IMR-90 (cell line): ENCODE measurements around the gene KCTD20. TPM values are rescaled to one million over a fixed set of nuclear protein-coding genes. Genes with fewer than 3 reads are reported as not detected.

Experiments used
- ATAC-seq: fragments of 200-7000 bp; cut with Tn5 transposase; 2 replicates; pipeline ENCODE4 v1.9.1; 2020; ENCODE audit warnings: low read depth, mild to moderate bottlenecking, moderate library complexity
- BruUV-seq: library from RNA; stranded (reverse); fragments of 400-500 nt; replicated peaks from 2 replicates; lab custom pipeline; 2021; lab: Mats Ljungman, UMichigan
- CTCF ChIA-PET: fragments of 300-600 bp; formaldehyde crosslinking; extraction: SDS; loops from one replicate; lab custom pipeline; 2021; ENCODE audit warnings: antibody characterized with exemption; lab: Yijun Ruan, JAX
- POLR2A ChIA-PET: fragments of 300-600 bp; sonication (Branson Sonifier 250); formaldehyde crosslinking; loops from one replicate; lab custom pipeline; 2022; ENCODE audit warnings: antibody characterized with exemption; ENCODE audit not compliant: unreplicated experiment; lab: Charles Lee
- DNase-seq: peaks from one replicate; pipeline ENCODE4 v3.0.0; 2013
- H2AFZ ChIP-seq: replicated peaks from 2 replicates; pipeline ENCODE3; 2013; ENCODE audit warnings: low read length, mild to moderate bottlenecking; ENCODE audit not compliant: poor library complexity
- H2AK5ac ChIP-seq: 2 replicates; pipeline ENCODE4 v1.6.1; 2013; ENCODE audit warnings: low read depth, low read length, inconsistent platforms
- H2AK9ac ChIP-seq: replicated peaks from 2 replicates; pipeline ENCODE3; 2013; ENCODE audit warnings: mild to moderate bottlenecking, low read depth, low read length, moderate library complexity; ENCODE audit not compliant: poor library complexity
- H2BK120ac ChIP-seq: 2 replicates; pipeline ENCODE4 v1.6.1; 2013; ENCODE audit warnings: low read depth, low read length, inconsistent platforms
- H2BK15ac ChIP-seq: 3 replicates; pipeline ENCODE4 v1.6.1; 2013; ENCODE audit warnings: low read depth, low read length, inconsistent platforms
- H2BK20ac ChIP-seq: 2 replicates; pipeline ENCODE4 v1.6.1; 2013; ENCODE audit warnings: low read depth, mild to moderate bottlenecking, inconsistent platforms, low read length, moderate library complexity
- H2BK5ac ChIP-seq: 2 replicates; pipeline ENCODE4 v1.6.1; 2013; ENCODE audit warnings: mild to moderate bottlenecking, low read depth, low read length, inconsistent platforms; ENCODE audit not compliant: poor library complexity, severe bottlenecking
- H3K14ac ChIP-seq: replicated peaks from 2 replicates; pipeline ENCODE4 v1.6.1; 2013; ENCODE audit warnings: low read depth, low read length, inconsistent platforms
- H3K18ac ChIP-seq: 2 replicates; pipeline ENCODE4 v1.6.1; 2013; ENCODE audit warnings: low read depth, low read length, control low read depth
- H3K23ac ChIP-seq: 2 replicates; pipeline ENCODE4 v1.6.1; 2013; ENCODE audit warnings: low read depth, low read length, inconsistent platforms
- H3K27ac ChIP-seq: 2 replicates; pipeline ENCODE4 v1.5.1; 2013; ENCODE audit warnings: mild to moderate bottlenecking, control low read depth, low read length; ENCODE audit not compliant: insufficient read depth
- H3K27me3 ChIP-seq: 2 replicates; pipeline ENCODE4 v1.6.1; 2013; ENCODE audit warnings: low read length; ENCODE audit not compliant: control insufficient read depth, insufficient read depth
- H3K36me3 ChIP-seq: 2 replicates; pipeline ENCODE4 v1.6.1; 2013; ENCODE audit warnings: low read length, mixed read lengths; ENCODE audit not compliant: control insufficient read depth, insufficient read depth
- H3K4ac ChIP-seq: 2 replicates; pipeline ENCODE4 v1.6.1; 2013; ENCODE audit warnings: low read depth, low read length, inconsistent platforms
- H3K4me1 ChIP-seq: 2 replicates; pipeline ENCODE4 v1.6.1; 2013; ENCODE audit warnings: low read length, mixed read lengths; ENCODE audit not compliant: control insufficient read depth, insufficient read depth
- H3K4me2 ChIP-seq: 2 replicates; pipeline ENCODE4 v1.6.1; 2013; ENCODE audit warnings: low read depth, mild to moderate bottlenecking, control low read depth, low read length, moderate library complexity
- H3K4me3 ChIP-seq: 2 replicates; pipeline ENCODE4 v1.5.1; 2013; ENCODE audit warnings: low read depth, mild to moderate bottlenecking, control low read depth, low read length, moderate library complexity; ENCODE audit not compliant: insufficient read depth
- H3K56ac ChIP-seq: 2 replicates; pipeline ENCODE4 v1.6.1; 2013; ENCODE audit warnings: low read length, inconsistent platforms; ENCODE audit not compliant: insufficient read depth; ENCODE audit errors: extremely low read depth
- H3K79me1 ChIP-seq, 2 experiments: 2 replicates each; pipeline ENCODE4 v1.6.1; 2013; ENCODE audit warnings: low read length in 2 of 2, inconsistent platforms in 1 of 2, low read depth in 1 of 2
- H3K9ac ChIP-seq: 2 replicates; pipeline ENCODE4 v1.6.1; 2013; ENCODE audit warnings: low read depth, low read length, control low read depth
- H3K9me1 ChIP-seq: 2 replicates; pipeline ENCODE4 v1.6.1; 2013; ENCODE audit warnings: low read length, inconsistent platforms; ENCODE audit not compliant: insufficient read depth
- H3K9me3 ChIP-seq: 2 replicates; pipeline ENCODE4 v1.6.1; 2013; ENCODE audit warnings: low read length; ENCODE audit not compliant: control insufficient read depth, insufficient read depth
- H4K20me1 ChIP-seq: 2 replicates; pipeline ENCODE4 v1.6.1; 2013; ENCODE audit warnings: low read length, inconsistent platforms; ENCODE audit not compliant: insufficient read depth
- H4K5ac ChIP-seq: 2 replicates; pipeline ENCODE4 v1.6.1; 2013; ENCODE audit warnings: mild to moderate bottlenecking, low read depth, low read length, control low read depth
- H4K8ac ChIP-seq, 2 experiments: 2 replicates each; pipeline ENCODE4 v1.6.1; 2013; ENCODE audit warnings: low read depth in 2 of 2, low read length in 2 of 2, control low read depth in 1 of 2, inconsistent platforms in 1 of 2
- H4K91ac ChIP-seq: 2 replicates; pipeline ENCODE4 v1.6.1; 2013; ENCODE audit warnings: low read depth, low read length, inconsistent platforms; ENCODE audit not compliant: insufficient read depth
- CEBPB ChIP-seq: IDR thresholded peaks from 2 replicates; pipeline ENCODE4 v1.6.1; 2012; ENCODE audit warnings: low read depth, low read length, improper control_type of control experiment
- MAFK ChIP-seq: IDR thresholded peaks from 2 replicates; pipeline ENCODE4 v1.6.1; 2012; ENCODE audit warnings: low read depth, low read length, improper control_type of control experiment
- MAZ ChIP-seq: IDR thresholded peaks from 2 replicates; pipeline ENCODE4 v1.6.1; 2012; ENCODE audit warnings: low read depth, mild to moderate bottlenecking, low read length, improper control_type of control experiment, moderate library complexity, borderline replicate concordance
- RCOR1 ChIP-seq: IDR thresholded peaks from 2 replicates; pipeline ENCODE4 v1.6.1; 2012; ENCODE audit warnings: mild to moderate bottlenecking, low read length, improper control_type of control experiment; ENCODE audit not compliant: insufficient replicate concordance
- WGBS, 2 experiments: methylation state at CpG; one replicate each; pipeline versions ENCODE4 v1.1.5 to v1.1.7; 2013; ENCODE audit warnings: missing lambda C conversion rate in 2 of 2; ENCODE audit not compliant: insufficient read length in 1 of 2; ENCODE audit errors: extremely low coverage in 2 of 2; 5-methylcytosine and 5-hydroxymethylcytosine counted together
- dilution Hi-C: fragments of 300-500 bp; cut with HindIII; formaldehyde crosslinking; loops from one replicate; pipeline ENCODE4 v1.14.3; 2018; ENCODE audit warnings: low sequenced_read_pairs; ENCODE audit not compliant: unreplicated experiment
- in situ Hi-C: fragments of 300-500 bp; cut with MboI; formaldehyde crosslinking; loops from 3 replicates; pipeline ENCODE4 v1.14.3; 2019; ENCODE audit warnings: low sequenced_read_pairs, inconsistent platforms, mixed read lengths
- intact Hi-C: fragments of 100-400 bp; cut with micrococcal nuclease; formaldehyde crosslinking; loops from 2 replicates; pipeline ENCODE4 v1.10.0; 2022
- polyA plus RNA-seq, 3 experiments: library from polyadenylated mRNA; depleted of rRNA; stranded (reverse); fragments of >200 nt; gene quantifications; 2 replicates each; pipeline ENCODE4 v1.2.3, GENCODE V29; 2012; ENCODE audit warnings: low replicate concordance in 1 of 3
- total RNA-seq: library from RNA; depleted of rRNA; stranded (reverse); fragments of >200 nt; gene quantifications from 2 replicates; pipeline ENCODE4 v1.2.3, GENCODE V29; 2012

The KCTD20 gene
- total and polyA plus RNA-seq, 2 of the 4 experiments (the other 2 are of a cell fraction), result 55.4 to 150 TPM

- no peak for TF ChIP-seq RCOR1
These were observed 10.6 kb upstream of the KCTD20 start (continued) for GRCh38 chr6:36432151-36432671.

GRCh38 chr6:36436466-36436865 is 6.3 kb upstream of the KCTD20 start:
- ATAC-seq (no peak), DNase-seq (peak; percentile 83)
- Histone ChIP-seq H3K9me3 (no peaks in the 10 kb centered on the region; the same call in 1 of the 2 replicates), H3K23ac (0 out of 2 replicates have a peak overlapping the region, but pooled peaks have one; percentile 7), H3K18ac (no peak overlapping the region), H3K4me3 (no peak overlapping the region), H4K20me1 (no peaks in the 10 kb centered on the region), H3K79me1 (peaks cover 1 to 10% of the 10 kb centered on the region in 2 experiments; a peak in 1 of 4 replicates), H2BK120ac (peak overlapping the region; percentile 91; the same call in 1 of the 2 replicates), H4K8ac (peak overlapping the region; percentile 15 to 62; a peak in 3 of 4 replicates), H4K5ac (no peak overlapping the region; the same call in 1 of the 2 replicates), H3K9ac (no peak overlapping the region), H2AK5ac (no peak overlapping the region), H3K27ac (no peak overlapping the region), H2AK9ac (no peak overlapping the region), H3K9me1 (no peaks in the 10 kb centered on the region), H3K27me3 (no peaks in the 10 kb centered on the region), H2BK20ac (peak overlapping the region; percentile 11; the same call in 1 of the 2 replicates), H2BK15ac (peak overlapping the region; percentile 24; the same call in 1 of the 3 replicates), H2BK5ac (peak overlapping the region; percentile 86), H2AFZ (no peak overlapping the region), H3K4me2 (no peak overlapping the region; the same call in 1 of the 2 replicates), H3K56ac (no peak overlapping the region), H3K4me1 (peaks cover 8% of the 10 kb centered on the region; the same call in 1 of the 2 replicates), H3K4ac (peak overlapping the region; percentile 60; the same call in 1 of the 2 replicates), H3K36me3 (no peaks in the 10 kb centered on the region), H3K14ac (no peak overlapping the region), H4K91ac (no peak overlapping the region)
- intact Hi-C loops, result no loop called here
- CTCF ChIA-PET, result no interaction called here
- TF ChIP-seq CEBPB (peak; percentile 43; the same call in 1 of the 2 replicates), MAZ (no peak), MAFK (peak; percentile 20; the same call in 1 of the 2 replicates)
- BruUV-seq, result no TSS peak
- 89% methylated on average over 1 of the region's 1 CpG; no CpG with 5 or more reads in 1 of the 2 experiments for WGBS, 2 experiments
- dilution Hi-C loops, result no loop called here
- in situ Hi-C loops, result no loop called here
- POLR2A ChIA-PET, result no interaction called here
